ENCODE results near the gene CSK.

GRCh38 chr15:74794248-74794969, 12.5 kb downstream of the CSK start:
- TF ChIP-seq EZH2 (IDR thresholded peaks at IDR 0.05) (no peak), POLR2AphosphoS5 (IDR thresholded peaks at IDR 0.05; ENCODE audit: borderline replicate concordance, low read depth, low read length) (no peak)
